HG03342 (cell line): ENCODE results near the gene SCAF1.

Experiments used
- ATAC-seq: cut with Tn5 transposase; IDR thresholded peaks from one replicate; pipeline ENCODE4 v1.9.1; 2021; ENCODE audit warnings: mild to moderate bottlenecking, moderate library complexity; ENCODE audit not compliant: unreplicated experiment

Gene SCAF1

GRCh38 chr19:49701271-49701786 lies 59.3 kb downstream of the SCAF1 start:
- ATAC-seq: no peak

DNA sequence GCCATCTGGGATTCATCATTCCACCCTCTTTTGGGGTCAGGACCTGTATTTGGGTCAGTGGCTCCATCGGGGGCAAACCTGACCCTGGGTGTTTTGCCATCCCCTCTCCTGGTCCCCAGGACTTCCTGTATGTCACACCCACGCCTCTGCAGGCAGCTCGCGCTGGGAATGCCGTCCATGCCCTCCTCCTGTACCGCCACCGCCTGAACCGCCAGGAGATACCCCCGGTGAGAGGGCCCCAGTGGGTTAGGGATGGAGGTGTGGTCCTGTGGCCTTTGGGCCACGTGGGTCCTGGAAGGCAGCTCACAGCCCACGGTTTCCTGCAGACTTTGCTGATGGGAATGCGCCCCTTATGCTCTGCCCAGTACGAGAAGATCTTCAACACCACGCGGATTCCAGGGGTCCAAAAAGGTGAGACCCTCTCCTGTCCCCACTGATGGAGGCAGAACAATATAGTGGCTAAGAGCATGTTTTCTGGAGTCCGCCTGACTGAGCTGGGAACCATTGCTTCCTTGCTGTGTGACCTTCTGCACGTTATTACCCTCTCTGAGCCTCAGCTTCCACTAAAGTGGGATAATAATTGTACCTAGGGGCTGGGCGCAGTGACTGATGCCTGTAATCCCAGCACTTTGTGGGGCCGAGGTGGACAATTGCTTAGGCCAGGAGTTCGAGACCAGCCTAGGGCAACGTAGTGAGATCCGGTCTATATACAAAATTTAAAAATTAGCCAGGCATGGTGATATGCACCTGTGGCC lies 63.1 kb downstream of the SCAF1 start:
- ATAC-seq: no peak

DNA sequence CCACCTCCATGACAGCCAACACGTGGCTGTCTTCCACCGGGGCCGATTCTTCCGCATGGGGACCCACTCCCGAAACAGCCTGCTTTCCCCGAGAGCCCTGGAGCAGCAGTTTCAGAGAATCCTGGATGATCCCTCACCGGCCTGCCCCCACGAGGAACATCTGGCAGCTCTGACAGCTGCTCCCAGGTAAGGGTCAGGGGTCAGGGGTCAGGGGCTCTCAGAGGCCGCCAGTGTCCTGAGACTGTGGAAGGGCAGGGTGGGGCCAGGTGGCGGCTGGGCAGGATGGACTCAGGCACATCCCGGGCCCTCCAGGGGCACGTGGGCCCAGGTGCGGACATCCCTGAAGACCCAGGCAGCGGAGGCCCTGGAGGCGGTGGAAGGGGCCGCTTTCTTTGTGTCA lies 63.9 kb downstream of the SCAF1 start:
- ATAC-seq: no peak
